HepG2 (cell line): ENCODE measurements around the gene HYAL1. TPM values are rescaled to one million over a fixed set of nuclear protein-coding genes. Genes with fewer than 3 reads are reported as not detected.
A peak's percentile ranks its signal among the peaks of the same experiment; 100 is the strongest.

Experiments
- BRCA1 ChIP-seq: sonication (generic); formaldehyde crosslinking; IDR thresholded peaks from 2 replicates; pipeline ENCODE4 v1.4.0; 2020; ENCODE audit warnings: missing genetic modification reagents
- GABPB1 ChIP-seq: IDR thresholded peaks from 2 replicates; pipeline ENCODE4 v1.6.1; 2016; ENCODE audit warnings: mild to moderate bottlenecking, missing genetic modification reagents, moderate library complexity, missing compliant biosample characterization
- GATA4 ChIP-seq: sonication (generic); IDR thresholded peaks from 2 replicates; pipeline ENCODE4 v1.6.1; 2016; ENCODE audit warnings: antibody characterized with exemption, low read depth, borderline replicate concordance
- HDAC6 ChIP-seq: fragments of 200-600 bp; sonication (generic); IDR thresholded peaks from 2 replicates; pipeline ENCODE4 v1.7.0; 2017; ENCODE audit warnings: mild to moderate bottlenecking, antibody characterized with exemption, low read length, low read depth
- KDM5B ChIP-seq: sonication (generic); formaldehyde crosslinking; IDR thresholded peaks from 2 replicates; pipeline ENCODE4 v1.4.0; 2020; ENCODE audit warnings: missing genetic modification reagents, mild to moderate bottlenecking, borderline replicate concordance
- KLF15 ChIP-seq: sonication (generic); formaldehyde crosslinking; IDR thresholded peaks from 2 replicates; pipeline ENCODE4 v1.8.1; 2023; ENCODE audit warnings: borderline replicate concordance, mild to moderate bottlenecking, inconsistent platforms, missing genetic modification reagents, mixed read lengths
- RARA ChIP-seq: IDR thresholded peaks from 2 replicates; pipeline ENCODE4 v1.6.1; 2016; ENCODE audit warnings: missing genetic modification reagents, missing compliant biosample characterization
- SAFB2 ChIP-seq: sonication (generic); formaldehyde crosslinking; IDR thresholded peaks from 2 replicates; pipeline ENCODE4 v1.5.1; 2020; ENCODE audit warnings: missing genetic modification reagents, low read depth, mild to moderate bottlenecking, borderline replicate concordance
- WIZ ChIP-seq: sonication (generic); formaldehyde crosslinking; IDR thresholded peaks from 2 replicates; pipeline ENCODE4 v1.5.1; 2020; ENCODE audit warnings: mild to moderate bottlenecking, missing genetic modification reagents
- ZBTB20 ChIP-seq: sonication (generic); formaldehyde crosslinking; IDR thresholded peaks from 2 replicates; pipeline ENCODE4 v1.8.1; 2023; ENCODE audit warnings: missing genetic modification reagents, low read depth, mild to moderate bottlenecking, borderline replicate concordance
- ZFP37 ChIP-seq: sonication (generic); formaldehyde crosslinking; IDR thresholded peaks from 2 replicates; pipeline ENCODE4 v1.4.0; 2020; ENCODE audit warnings: missing genetic modification reagents, borderline replicate concordance
- ZNF775 ChIP-seq: sonication (generic); formaldehyde crosslinking; IDR thresholded peaks from 2 replicates; pipeline ENCODE4 v1.4.0; 2020; ENCODE audit warnings: missing genetic modification reagents, mild to moderate bottlenecking, moderate library complexity, borderline replicate concordance
- polyA plus RNA-seq, 8 experiments: library from polyadenylated mRNA; depleted of rRNA in 3 of 8; stranded (reverse) in 7 of 8; unstranded in 1 of 8; fragments of >200 nt; fragmentation: Illumina TruSeq in 4 of 8; extraction: Trizol in 4 of 8; gene quantifications; 2 replicates each; pipeline versions ENCODE4 v1.2.1 to v1.2.3, GENCODE V29; 2011 to 2016; ENCODE audit warnings: low read depth in 4 of 8, missing spikeins in 1 of 8, mixed read lengths in 1 of 8; ENCODE audit not compliant: insufficient read depth in 1 of 8
- total RNA-seq, 5 experiments: library from RNA; depleted of rRNA; stranded (reverse); fragments of >200 nt; fragmentation: Illumina TruSeq; extraction: Trizol; gene quantifications; 2 replicates each; pipeline ENCODE4 v1.2.3, GENCODE V29; 2016; ENCODE audit warnings: low read depth in 1 of 5
- TF ChIP-seq, protein P1 (sequence below): sonication (generic); formaldehyde crosslinking; IDR thresholded peaks from 2 replicates; pipeline ENCODE4 v1.4.0; 2020; ENCODE audit warnings: missing genetic modification reagents, borderline replicate concordance
- TF ChIP-seq, protein P2 (sequence below): fragments of 450-650 bp; IDR thresholded peaks from 2 replicates; pipeline ENCODE4 v1.6.1; 2017; ENCODE audit warnings: mild to moderate bottlenecking
- TF ChIP-seq, protein P3 (sequence below): fragments of 450-650 bp; IDR thresholded peaks from 2 replicates; pipeline ENCODE4 v1.6.1; 2017

The HYAL1 gene
- total and polyA plus RNA-seq, 2 of the 13 experiments (the other 11 are each of a cell fraction or from before 2014, with no cell fraction given), result 76.5 to 193 TPM

DNA sequence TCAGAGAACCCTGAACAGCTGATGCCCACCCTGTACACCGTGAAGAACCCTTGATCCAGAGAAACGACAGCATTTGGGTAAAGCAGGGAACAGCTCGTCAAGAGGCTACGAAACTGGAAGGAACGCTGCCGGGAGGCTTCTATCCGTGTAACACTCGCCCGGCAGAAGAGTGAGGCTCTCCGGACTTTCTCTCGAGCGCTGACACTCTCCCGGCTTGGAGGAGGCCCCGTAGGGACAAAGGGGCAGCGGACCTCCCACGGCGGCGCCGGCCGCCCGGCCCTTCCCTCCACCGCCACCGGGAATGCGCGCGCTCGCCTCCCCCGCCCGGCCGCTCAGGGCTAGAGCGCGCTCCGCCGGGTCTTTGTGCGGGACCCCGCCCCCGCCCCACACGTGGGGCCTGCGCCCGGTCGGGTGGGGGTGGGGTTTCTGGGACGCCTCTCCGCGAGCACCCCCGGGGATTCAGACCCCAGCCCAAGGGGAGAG is 17.5 kb upstream of the HYAL1 start (continued):
- TF ChIP-seq, protein P1, sequence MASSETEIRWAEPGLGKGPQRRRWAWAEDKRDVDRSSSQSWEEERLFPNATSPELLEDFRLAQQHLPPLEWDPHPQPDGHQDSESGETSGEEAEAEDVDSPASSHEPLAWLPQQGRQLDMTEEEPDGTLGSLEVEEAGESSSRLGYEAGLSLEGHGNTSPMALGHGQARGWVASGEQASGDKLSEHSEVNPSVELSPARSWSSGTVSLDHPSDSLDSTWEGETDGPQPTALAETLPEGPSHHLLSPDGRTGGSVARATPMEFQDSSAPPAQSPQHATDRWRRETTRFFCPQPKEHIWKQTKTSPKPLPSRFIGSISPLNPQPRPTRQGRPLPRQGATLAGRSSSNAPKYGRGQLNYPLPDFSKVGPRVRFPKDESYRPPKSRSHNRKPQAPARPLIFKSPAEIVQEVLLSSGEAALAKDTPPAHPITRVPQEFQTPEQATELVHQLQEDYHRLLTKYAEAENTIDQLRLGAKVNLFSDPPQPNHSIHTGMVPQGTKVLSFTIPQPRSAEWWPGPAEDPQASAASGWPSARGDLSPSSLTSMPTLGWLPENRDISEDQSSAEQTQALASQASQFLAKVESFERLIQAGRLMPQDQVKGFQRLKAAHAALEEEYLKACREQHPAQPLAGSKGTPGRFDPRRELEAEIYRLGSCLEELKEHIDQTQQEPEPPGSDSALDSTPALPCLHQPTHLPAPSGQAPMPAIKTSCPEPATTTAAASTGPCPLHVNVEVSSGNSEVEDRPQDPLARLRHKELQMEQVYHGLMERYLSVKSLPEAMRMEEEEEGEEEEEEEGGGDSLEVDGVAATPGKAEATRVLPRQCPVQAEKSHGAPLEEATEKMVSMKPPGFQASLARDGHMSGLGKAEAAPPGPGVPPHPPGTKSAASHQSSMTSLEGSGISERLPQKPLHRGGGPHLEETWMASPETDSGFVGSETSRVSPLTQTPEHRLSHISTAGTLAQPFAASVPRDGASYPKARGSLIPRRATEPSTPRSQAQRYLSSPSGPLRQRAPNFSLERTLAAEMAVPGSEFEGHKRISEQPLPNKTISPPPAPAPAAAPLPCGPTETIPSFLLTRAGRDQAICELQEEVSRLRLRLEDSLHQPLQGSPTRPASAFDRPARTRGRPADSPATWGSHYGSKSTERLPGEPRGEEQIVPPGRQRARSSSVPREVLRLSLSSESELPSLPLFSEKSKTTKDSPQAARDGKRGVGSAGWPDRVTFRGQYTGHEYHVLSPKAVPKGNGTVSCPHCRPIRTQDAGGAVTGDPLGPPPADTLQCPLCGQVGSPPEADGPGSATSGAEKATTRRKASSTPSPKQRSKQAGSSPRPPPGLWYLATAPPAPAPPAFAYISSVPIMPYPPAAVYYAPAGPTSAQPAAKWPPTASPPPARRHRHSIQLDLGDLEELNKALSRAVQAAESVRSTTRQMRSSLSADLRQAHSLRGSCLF (CRISPR knock-in tag), result no peak
- TF ChIP-seq SAFB2 (CRISPR knock-in tag) (peak; percentile 42; the same call in 1 of the 2 replicates), BRCA1 (no peak), GABPB1 (CRISPR knock-in tag) (peak; percentile 38; the same call in 1 of the 2 replicates), GATA4 (0 out of 2 replicates have a peak, but pooled peaks have one; percentile 27), KDM5B (CRISPR knock-in tag) (peak; percentile 19; the same call in 1 of the 2 replicates), HDAC6 (no peak), ZBTB20 (CRISPR knock-in tag) (no peak), ZNF775 (CRISPR knock-in tag) (no peak), RARA (CRISPR knock-in tag) (no peak), KLF15 (CRISPR knock-in tag) (no peak), WIZ (no peak), ZFP37 (CRISPR knock-in tag) (no peak)
- TF ChIP-seq, protein P2, sequence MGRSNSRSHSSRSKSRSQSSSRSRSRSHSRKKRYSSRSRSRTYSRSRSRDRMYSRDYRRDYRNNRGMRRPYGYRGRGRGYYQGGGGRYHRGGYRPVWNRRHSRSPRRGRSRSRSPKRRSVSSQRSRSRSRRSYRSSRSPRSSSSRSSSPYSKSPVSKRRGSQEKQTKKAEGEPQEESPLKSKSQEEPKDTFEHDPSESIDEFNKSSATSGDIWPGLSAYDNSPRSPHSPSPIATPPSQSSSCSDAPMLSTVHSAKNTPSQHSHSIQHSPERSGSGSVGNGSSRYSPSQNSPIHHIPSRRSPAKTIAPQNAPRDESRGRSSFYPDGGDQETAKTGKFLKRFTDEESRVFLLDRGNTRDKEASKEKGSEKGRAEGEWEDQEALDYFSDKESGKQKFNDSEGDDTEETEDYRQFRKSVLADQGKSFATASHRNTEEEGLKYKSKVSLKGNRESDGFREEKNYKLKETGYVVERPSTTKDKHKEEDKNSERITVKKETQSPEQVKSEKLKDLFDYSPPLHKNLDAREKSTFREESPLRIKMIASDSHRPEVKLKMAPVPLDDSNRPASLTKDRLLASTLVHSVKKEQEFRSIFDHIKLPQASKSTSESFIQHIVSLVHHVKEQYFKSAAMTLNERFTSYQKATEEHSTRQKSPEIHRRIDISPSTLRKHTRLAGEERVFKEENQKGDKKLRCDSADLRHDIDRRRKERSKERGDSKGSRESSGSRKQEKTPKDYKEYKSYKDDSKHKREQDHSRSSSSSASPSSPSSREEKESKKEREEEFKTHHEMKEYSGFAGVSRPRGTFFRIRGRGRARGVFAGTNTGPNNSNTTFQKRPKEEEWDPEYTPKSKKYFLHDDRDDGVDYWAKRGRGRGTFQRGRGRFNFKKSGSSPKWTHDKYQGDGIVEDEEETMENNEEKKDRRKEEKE, result no peak
- TF ChIP-seq, protein P3, sequence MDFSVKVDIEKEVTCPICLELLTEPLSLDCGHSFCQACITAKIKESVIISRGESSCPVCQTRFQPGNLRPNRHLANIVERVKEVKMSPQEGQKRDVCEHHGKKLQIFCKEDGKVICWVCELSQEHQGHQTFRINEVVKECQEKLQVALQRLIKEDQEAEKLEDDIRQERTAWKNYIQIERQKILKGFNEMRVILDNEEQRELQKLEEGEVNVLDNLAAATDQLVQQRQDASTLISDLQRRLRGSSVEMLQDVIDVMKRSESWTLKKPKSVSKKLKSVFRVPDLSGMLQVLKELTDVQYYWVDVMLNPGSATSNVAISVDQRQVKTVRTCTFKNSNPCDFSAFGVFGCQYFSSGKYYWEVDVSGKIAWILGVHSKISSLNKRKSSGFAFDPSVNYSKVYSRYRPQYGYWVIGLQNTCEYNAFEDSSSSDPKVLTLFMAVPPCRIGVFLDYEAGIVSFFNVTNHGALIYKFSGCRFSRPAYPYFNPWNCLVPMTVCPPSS, result no peak
